Right lobe of liver (tissue), 6 donors: ENCODE measurements around the gene CPSF7. TPM values are rescaled to one million over a fixed set of nuclear protein-coding genes. Genes with fewer than 3 reads are reported as not detected.

Experiments used
- ATAC-seq, 4 donors: fragments of 200-7000 bp; cut with Tn5 transposase; one replicate each; pipeline ENCODE4 v1.9.1; 2020; ENCODE audit warnings: mild to moderate bottlenecking in 4 of 4, moderate library complexity in 4 of 4
- DNase-seq, 3 donors: peaks; one replicate each; pipeline ENCODE4 v3.0.0-alpha.2; 2020
- H3K27ac ChIP-seq, 3 donors: fragments of 200-600 bp; one replicate each; pipeline ENCODE4 v1.8.0; 2022
- H3K27me3 ChIP-seq, 2 donors: fragments of 200-600 bp; one replicate each; pipeline ENCODE4 v1.8.0; 2022
- H3K36me3 ChIP-seq, 4 donors: fragments of 200-600 bp; sonication (generic) in 1 of 4; one replicate each; pipeline versions ENCODE4 v1.5.1 to v1.8.0; 2017 to 2022; ENCODE audit warnings: control low read depth in 1 of 4
- H3K4me1 ChIP-seq, 4 donors: fragments of 200-600 bp; sonication (generic) in 1 of 4; one replicate each; pipeline versions ENCODE4 v1.5.1 to v1.8.0; 2017 to 2022; ENCODE audit warnings: control low read depth in 1 of 4
- H3K4me3 ChIP-seq, 3 donors: fragments of 200-600 bp; one replicate each; pipeline ENCODE4 v1.8.0; 2022
- H3K9me3 ChIP-seq, 4 donors: fragments of 200-600 bp; sonication (generic) in 1 of 4; one replicate each; pipeline versions ENCODE4 v1.5.1 to v1.8.0; 2017 to 2022; ENCODE audit warnings: control low read depth in 1 of 4
- CTCF ChIP-seq, 4 donors: fragments of 200-600 bp in 3 of 4; fragments of 450-650 bp in 1 of 4; IDR thresholded peaks; one replicate each; pipeline versions ENCODE4 v1.5.1 to v1.8.0; 2016 to 2022; ENCODE audit warnings: antibody characterized with exemption in 4 of 4, mild to moderate bottlenecking in 2 of 4
- POLR2A ChIP-seq: fragments of 450-650 bp; IDR thresholded peaks from one replicate; pipeline ENCODE4 v1.6.1; 2017; ENCODE audit warnings: antibody characterized with exemption, mild to moderate bottlenecking
- WGBS: methylation state at CpG from one replicate; pipeline ENCODE4 v1.1.6; 2018; ENCODE audit warnings: low coverage, low lambda C conversion rate; ENCODE audit not compliant: insufficient coverage; ENCODE audit errors: missing lambda C conversion rate; 5-methylcytosine and 5-hydroxymethylcytosine counted together
- intact Hi-C, 2 donors: fragments of 100-400 bp; cut with DNase I; formaldehyde crosslinking; loops; one replicate each; pipeline versions ENCODE4 v1.11.2 to v1.14.1; 2022
- total RNA-seq, 6 experiments: library from RNA; depleted of rRNA in 2 of 6; stranded (reverse); fragments of >200 nt in 2 of 6; fragmentation: NEBNext Ultra II Directional in 3 of 6; extraction: Animal tissue kit (Norgen Biotek cat#: 25700) in 3 of 6; gene quantifications; one replicate each; pipeline versions ENCODE4 v1.1.0 to v1.2.4, GENCODE V29; 2016 to 2023
- donor health status: DM: no; HTN: yes; CAD: no.
- donor health status: DM: no; HTN: no; CAD: no.
- donor health status: DM: no; HTN: no; CAD: no.
- donor health status: DM: no; HTN: yes; CAD: no.
- donor health status: DM: no; HTN: yes; CAD: no.

Gene CPSF7
- total RNA-seq, 6 experiments from 2014 or later = 16.7 to 52.0 (median 31.7) TPM

DNA sequence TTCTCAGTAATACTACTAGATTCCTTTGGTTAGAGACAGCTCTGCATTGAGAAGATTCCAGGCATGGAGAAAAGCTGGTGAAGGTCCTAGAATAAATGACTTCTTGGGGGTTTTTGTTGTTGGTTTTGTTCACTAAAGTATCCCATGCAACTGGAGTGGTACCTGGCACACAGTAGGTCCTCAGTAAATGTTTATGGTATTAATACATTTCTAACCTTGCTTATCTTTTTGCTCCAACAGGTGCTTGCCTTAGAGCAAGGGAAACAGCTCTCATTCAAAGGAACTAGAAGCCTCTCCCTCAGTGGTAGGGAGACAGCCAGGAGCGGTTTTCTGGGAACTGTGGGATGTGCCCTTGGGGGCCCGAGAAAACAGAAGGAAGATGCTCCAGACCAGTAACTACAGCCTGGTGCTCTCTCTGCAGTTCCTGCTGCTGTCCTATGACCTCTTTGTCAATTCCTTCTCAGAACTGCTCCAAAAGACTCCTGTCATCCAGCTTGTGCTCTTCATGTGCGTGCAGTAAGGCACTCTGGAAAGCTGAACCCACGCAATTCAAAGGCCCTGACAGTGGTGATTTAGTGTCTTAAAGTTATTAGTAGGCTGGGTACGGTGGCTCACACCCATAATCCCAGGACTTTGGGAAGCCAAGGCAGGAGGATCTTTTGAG, 65.6 kb downstream of the CPSF7 start:
- Histone ChIP-seq H3K4me3 (no peak overlapping the region), H3K27ac (no peak overlapping the region), H3K9me3 (no peaks in the 10 kb centered on the region), H3K36me3 (peaks cover 0 to 44% (median 15%) of the 10 kb centered on the region in 4 donors), H3K27me3 (no peaks in the 10 kb centered on the region), H3K4me1 (peaks cover 0 to 34% (median 10%) of the 10 kb centered on the region in 4 donors)
- ATAC-seq (no peak), DNase-seq (no peak)
- intact Hi-C loops = no loop called here
- TF ChIP-seq POLR2A = no peak
- TF ChIP-seq CTCF (IDR thresholded peaks at IDR 0.05) = no peak
- WGBS = 100% methylated on average over 2 of the region's 5 CpGs

GRCh38 chr11:61362542-61362875, 67.3 kb downstream of the CPSF7 start:
- Histone ChIP-seq H3K27ac (peak overlapping the region; percentile 93 to 98 (median 95)), H3K4me3 (peak overlapping the region; percentile 61 to 82 (median 81)), H3K27me3 (no peaks in the 10 kb centered on the region), H3K4me1 (peaks cover 0 to 26% (median 6%) of the 10 kb centered on the region in 4 donors), H3K9me3 (no peaks in the 10 kb centered on the region), H3K36me3 (peaks cover 0 to 34% (median 10%) of the 10 kb centered on the region in 4 donors)
- no peak for TF ChIP-seq CTCF (IDR thresholded peaks at IDR 0.05)
- no peak for TF ChIP-seq POLR2A
- intact Hi-C loops = no loop called here
- DNase-seq (no peak), ATAC-seq (peak; percentile 3 to 21 (median 8))
- WGBS = 0% methylated on average over 12 of the region's 12 CpGs

GRCh38 chr11:61361741-61362541, 67.8 kb downstream of the CPSF7 start, which contains the start of the genes CYB561A3 and TMEM138:
CYB561A3 (minus strand) TSS chr11:61361882; CDS start chr11:61356713, 5,169 bp downstream.
TMEM138 (plus strand) TSS chr11:61362374; CDS start chr11:61364391, 2,017 bp downstream.
- H3K4me3 ChIP-seq = peak within 1 kb of the TSS; percentile 61 to 82 (median 81)
- H3K9me3 ChIP-seq = no peaks in the 10 kb centered on the region
- ATAC-seq (peak; percentile 93 to 97 (median 94)), DNase-seq (peak; percentile 94 to 96 (median 95))
- H3K4me1 ChIP-seq = peaks cover 0 to 26% (median 6%) of the 10 kb centered on the region in 4 donors
- H3K27ac ChIP-seq = peak within 1 kb of the TSS; percentile 93 to 98 (median 95)
- intact Hi-C loops = no loop called here
- peak; percentile 90 for TF ChIP-seq POLR2A
- TF ChIP-seq CTCF (IDR thresholded peaks at IDR 0.05) = no peak
- WGBS = under 1% methylated on average over 34 of the region's 63 CpGs
- peaks cover 0 to 29% (median 8%) of the 10 kb centered on the region in 4 donors for H3K36me3 ChIP-seq
- H3K27me3 ChIP-seq = no peaks in the 10 kb centered on the region

DNA sequence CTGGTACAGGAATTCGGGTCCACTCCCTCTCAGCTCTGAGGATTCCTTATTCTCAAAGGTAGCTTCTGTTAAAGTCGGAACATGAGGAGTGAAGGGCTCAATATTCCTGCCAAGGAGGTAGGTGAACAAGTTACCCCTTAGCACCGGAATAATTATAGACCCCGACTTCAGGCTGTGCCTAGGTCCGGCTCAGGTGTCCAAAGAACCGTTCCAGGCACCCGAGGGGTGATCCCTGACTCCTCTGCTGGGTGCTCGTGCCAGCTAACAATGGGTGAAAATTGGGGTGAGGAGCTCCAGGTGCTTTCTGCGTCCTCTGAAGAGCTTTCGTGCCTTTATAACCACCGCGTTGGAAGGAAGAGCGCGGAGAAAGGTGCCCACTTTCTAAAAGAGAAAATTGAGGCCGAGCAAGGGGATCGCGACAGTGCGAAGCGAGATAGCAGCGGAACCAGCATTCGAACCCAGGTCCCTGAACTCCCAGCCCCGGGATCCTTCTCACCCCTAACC, 68.5 kb downstream of the CPSF7 start:
- no peaks in the 10 kb centered on the region for H3K27me3 ChIP-seq
- no peak for DNase-seq
- no peaks in the 10 kb centered on the region for H3K9me3 ChIP-seq
- peaks cover 0 to 26% (median 6%) of the 10 kb centered on the region in 4 donors for H3K4me1 ChIP-seq
- peak overlapping the region; percentile 61 to 82 (median 81) for H3K4me3 ChIP-seq
- TF ChIP-seq CTCF (IDR thresholded peaks at IDR 0.05) = no peak
- no peak for TF ChIP-seq POLR2A
- peaks cover 0 to 23% (median 5%) of the 10 kb centered on the region in 4 donors for H3K36me3 ChIP-seq
- H3K27ac ChIP-seq = peak overlapping the region; percentile 93 to 98 (median 95)
- ATAC-seq = no peak
- intact Hi-C loops = no loop called here
- WGBS = 3% methylated on average over 10 of the region's 22 CpGs
